ENCODE measurements around the gene NDUFS4. TPM values are rescaled to one million over a fixed set of nuclear protein-coding genes. Genes with fewer than 3 reads are reported as not detected.
"Not testable (repeated sequence)": the region's sequence is repeated elsewhere in the genome, so short reads cannot be mapped to it uniquely, and the experiment has no call there.

The NDUFS4 gene
- total RNA-seq: 70.8 TPM

GRCh38 chr5:53560506-53561191 lies at the start of gene NDUFS4:
TSS of gene NDUFS4 (plus strand) at chr5:53560639. CDS start at chr5:53560663, 24 bp downstream.
- peak; percentile 93 for ATAC-seq

GRCh38 chr5:53512539-53512938 lies 47.9 kb upstream of the NDUFS4 start:
- no peak for ATAC-seq

- ATAC-seq: no peak
Measured at GRCh38 chr5:53515988-53516387, 44.5 kb upstream of the NDUFS4 start.

DNA sequence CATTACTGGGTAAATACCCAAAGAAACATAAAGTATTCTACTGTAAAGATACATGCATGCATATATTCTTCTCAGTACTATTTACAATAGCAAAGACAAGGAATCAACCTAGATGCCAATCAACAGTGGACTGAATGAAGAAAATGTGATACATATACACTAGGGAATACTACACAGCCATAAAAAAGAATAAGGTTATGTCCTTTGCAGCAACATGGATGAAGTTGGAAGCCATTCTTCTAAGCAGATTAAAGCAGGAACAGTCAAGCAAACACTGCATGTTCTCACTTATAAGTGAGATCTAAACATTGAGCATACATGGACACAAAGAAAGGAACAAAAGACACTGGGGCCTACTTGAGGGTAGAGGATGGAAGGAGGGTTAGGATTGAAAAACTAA lies 39.6 kb upstream of the NDUFS4 start:
- no peak for ATAC-seq

DNA sequence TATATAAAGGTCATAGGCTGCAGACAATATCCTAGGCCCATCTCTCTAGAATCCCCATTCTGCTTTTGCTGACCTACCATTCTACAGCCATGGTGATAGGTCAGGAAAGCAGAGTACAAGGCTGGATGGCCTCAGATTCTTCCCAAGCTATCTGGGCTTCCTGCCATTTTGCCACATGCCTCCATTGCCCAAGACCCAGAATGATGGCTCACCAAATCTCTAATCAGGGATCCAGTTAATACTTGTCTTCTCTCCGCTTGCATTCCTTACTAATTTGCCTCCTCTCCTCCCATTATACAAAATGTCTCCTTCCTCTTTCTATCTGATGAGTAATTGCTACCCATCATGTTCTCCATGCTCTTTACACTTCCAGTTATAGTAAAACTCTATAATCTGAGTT lies 22.7 kb upstream of the NDUFS4 start:
- ATAC-seq: no peak

- ATAC-seq: not testable (repeated sequence)
Measured at GRCh38 chr5:53540739-53541138, 19.7 kb upstream of the NDUFS4 start.

GRCh38 chr5:53541859-53542258 lies 18.6 kb upstream of the NDUFS4 start:
- no peak for ATAC-seq

GRCh38 chr5:53542926-53543325 lies 17.5 kb upstream of the NDUFS4 start:
- no peak for ATAC-seq

DNA sequence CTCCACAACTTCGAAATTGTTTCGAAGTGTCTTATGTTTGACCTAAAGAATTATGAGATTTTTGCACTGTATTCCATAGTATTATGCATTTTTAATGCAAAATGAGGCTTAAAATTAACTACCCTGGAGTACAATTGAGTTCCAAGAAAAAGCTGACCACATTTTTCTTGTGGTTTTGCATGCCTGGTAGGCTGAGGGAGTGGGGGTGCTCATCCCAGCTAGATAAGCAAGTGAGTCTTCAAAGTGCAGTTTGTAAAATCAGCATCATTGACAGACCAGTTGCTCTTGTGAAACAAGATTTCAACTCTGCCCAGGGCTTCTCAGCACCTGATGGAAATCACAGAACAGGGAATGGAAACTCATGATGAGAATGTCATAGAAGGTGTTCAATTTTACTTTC lies 17.0 kb upstream of the NDUFS4 start:
- no peak for ATAC-seq

DNA sequence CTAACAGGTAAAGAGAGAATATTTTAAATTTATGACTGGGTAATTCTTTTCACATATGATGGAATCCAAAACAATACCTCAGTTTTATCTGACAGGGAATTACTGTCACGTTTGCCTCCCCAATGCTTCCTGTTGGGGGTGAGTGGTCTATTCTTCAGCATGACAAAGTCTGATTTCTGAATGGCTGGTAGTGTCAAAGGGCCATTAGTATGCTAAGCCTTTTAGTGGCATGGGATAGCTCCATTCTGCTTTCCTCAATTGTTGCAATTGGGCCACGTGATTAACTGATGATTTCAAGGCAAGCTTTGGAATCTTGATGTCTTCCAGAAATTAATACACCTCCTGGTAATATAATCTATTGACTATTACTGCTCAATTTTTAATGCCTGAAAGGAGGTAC lies 14.7 kb upstream of the NDUFS4 start:
- ATAC-seq: no peak

DNA sequence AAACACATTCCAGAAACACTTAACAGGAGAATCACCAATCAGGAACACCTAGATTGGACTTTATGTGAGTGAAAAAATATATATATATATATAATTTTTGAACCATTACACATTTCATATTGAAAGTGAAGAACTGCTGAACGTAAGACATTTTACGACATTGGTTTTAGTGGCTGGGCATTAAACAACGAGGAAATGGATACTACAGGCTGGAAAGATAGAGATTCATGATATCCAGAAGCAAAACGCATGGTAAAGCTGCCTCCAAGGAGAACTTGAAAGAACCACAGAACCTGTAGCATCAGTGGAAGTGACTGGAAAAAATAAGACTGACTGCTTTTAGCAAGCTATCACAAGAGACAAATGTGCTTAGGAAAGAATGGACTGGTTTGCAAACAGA lies 13.2 kb upstream of the NDUFS4 start:
- ATAC-seq: no peak

DNA sequence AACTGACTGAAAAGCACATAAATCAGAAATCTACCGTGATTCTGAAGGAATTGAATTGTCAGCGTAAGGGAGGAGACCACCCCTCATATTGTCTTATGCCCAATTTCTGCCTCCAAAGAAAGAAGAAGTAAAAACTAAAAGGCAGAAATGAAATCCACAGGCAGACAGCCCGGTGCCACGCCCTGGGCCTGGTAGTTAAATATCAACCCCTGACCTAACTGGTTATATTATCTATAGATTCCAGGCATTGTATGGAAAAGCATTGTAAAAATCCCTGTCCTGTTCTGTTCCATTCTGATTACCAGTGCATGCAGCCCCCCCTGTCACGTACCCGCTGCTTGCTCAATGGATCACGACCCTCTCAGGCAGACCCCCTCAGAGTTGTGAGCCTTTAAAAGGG lies 11.9 kb upstream of the NDUFS4 start:
- not testable (repeated sequence) for ATAC-seq

DNA sequence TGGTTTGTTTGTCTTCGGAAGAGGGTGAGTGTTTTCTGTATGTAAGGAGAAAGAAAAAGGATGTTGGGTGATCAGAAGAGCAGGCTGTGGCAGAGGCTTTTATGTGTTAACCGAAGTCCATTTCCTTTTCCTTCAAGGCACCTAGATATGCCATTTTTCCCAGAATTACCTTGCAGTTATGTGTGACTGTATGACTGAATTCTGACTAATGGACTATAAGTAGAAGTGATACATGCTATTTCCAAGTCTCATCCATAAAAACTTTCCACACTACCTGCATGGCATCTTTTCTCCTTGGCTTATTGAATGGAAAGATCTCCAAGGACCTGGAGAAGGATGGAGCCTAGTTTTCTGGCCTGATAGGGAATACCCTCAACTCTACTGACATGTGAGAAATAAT lies 10.6 kb upstream of the NDUFS4 start:
- no peak for ATAC-seq

- ATAC-seq: no peak
Measured at GRCh38 chr5:53552561-53552960, 7.9 kb upstream of the NDUFS4 start.

GRCh38 chr5:53554444-53554843 lies 6.0 kb upstream of the NDUFS4 start:
- no peak for ATAC-seq

DNA sequence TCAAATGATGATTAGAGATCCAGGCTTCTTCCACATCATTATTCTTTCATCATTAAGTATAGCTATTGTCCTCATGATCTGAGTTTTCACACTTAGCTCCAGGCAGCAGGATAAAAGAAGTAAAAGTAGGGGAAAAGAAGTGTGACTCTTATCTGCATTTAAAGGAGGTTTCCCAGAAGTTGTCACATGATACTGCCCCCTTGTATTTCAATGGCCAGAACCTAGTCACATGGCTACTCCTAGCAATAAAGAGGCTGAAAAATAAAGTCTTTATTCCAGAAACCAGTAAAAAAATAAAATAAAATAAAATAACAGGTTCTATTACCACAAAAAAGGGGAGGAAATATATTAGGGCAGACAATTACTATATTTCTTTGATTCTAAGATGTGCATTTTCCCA lies 5.3 kb upstream of the NDUFS4 start:
- no peak for ATAC-seq

DNA sequence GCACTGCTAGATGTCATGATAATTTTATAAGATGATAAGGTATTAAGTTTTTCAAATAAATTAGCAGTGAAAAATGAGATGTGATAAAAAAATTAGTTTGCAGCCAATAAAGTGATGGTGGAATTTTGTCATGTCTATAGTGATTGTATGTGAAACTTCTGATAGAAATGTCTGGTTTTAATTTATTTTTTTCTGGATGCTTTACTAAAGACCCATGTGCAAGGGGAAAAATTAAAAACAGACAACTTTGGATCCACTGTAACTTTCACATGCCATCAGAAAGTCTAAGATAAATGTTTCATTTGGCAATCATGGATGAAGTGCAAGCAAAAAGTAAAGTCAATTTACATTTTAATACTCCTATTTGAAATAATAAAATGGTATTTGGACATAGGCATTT lies 4.4 kb upstream of the NDUFS4 start:
- ATAC-seq: no peak

GRCh38 chr5:53557386-53557785 lies 3.1 kb upstream of the NDUFS4 start:
- ATAC-seq: no peak

- no peak for ATAC-seq
Measured at GRCh38 chr5:53558966-53559365, 1.5 kb upstream of the NDUFS4 start.

DNA sequence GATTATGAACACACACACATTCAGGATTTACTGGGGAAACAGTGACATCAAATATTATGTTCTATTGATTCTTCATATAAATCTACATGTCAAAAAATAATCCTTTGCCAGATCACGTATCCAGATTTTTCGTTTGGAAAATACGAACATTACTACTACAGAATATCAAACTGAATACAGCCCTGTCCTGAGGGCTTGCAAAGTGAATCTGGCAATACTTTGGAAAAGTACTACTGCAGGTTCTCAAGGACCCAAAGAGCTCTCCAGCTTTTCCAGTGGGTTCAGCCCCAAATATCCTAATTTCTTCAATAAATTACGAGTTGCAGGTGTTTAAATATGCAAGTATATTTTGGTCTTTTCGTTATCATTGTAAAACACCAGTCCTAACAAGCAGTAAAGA lies 411 bp upstream of the NDUFS4 start:
- no peak for ATAC-seq

GRCh38 chr5:53568401-53568800 lies 8.0 kb downstream of the NDUFS4 start:
- ATAC-seq: no peak

DNA sequence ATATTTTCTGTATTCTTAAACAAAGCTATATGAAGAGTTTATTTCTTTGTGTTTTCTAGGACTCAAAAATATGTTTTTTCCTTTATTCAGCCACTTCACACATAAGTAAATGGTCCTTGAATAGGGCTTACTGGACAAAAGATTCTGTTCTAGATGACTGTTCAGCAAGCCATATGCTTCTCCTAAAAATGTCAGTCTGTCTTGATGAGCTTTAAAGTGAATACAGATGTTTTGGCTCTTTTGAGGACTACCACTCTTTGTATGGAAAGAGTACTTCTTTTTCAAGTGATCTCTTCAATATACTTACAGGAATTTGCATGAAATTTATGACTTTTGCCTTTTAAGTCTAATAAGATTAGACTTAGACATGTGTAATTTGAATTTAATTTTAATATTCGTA lies 8.4 kb downstream of the NDUFS4 start:
- no peak for ATAC-seq

- peak; percentile 38 for ATAC-seq
Measured at GRCh38 chr5:53569453-53569852, 9.0 kb downstream of the NDUFS4 start.

DNA sequence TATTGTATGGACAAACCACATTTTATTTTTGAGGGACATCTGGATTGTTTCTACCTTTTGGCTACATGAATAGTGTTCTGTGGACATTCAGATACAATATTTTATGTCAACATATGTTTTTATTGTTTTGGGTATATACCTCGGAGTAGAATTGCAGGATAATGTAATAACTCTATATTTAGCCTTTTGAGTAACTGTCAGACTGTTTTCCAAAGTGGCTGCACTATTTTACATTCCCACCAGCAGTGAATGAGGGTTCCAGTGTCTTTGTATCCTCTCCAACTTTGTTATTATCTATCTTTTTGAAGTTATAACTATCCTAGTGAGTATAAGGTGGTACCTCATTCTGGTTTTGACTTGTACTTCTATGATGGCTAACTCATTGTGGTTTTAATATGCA lies 11.0 kb downstream of the NDUFS4 start:
- ATAC-seq: no peak

DNA sequence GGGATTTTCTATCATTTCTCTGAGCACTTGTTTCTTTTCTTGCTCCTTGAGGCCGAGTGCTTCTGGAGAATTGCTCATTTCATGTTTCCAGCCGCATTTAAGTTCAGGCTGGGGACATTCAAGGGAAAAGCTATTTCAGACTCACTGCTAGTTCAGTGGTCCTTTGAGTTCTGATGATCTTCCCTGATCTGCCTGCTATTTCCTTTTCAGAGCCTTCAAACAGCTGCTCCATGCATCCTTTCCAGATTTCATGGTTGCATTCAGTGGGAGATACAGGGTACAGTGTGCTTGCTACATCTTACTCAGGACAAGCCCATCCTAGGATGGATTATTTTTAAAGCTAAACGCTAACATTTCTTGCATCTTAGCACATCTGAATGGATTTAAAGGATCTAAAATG lies 14.7 kb downstream of the NDUFS4 start:
- no peak for ATAC-seq

Data from esophagus mucosa (tissue), 1 donor.